Endothelial cell of umbilical vein (primary cell): Measurements from ENCODE around the gene TRIP11. TPM values are rescaled to one million over a fixed set of nuclear protein-coding genes. Genes with fewer than 3 reads are reported as not detected.

ENCODE experiments used
- BruUV-seq: library from RNA; stranded (reverse); fragments of 400-500 nt; replicated peaks from 2 replicates; lab custom pipeline; 2021; lab: Mats Ljungman, UMichigan
- CTCF ChIA-PET: fragments of 300-600, 350-600 bp; sonication (Branson Sonifier 250); formaldehyde crosslinking; loops from one replicate; lab custom pipeline; 2021; ENCODE audit warnings: antibody characterized with exemption, inconsistent platforms; lab: Charles Lee
- POLR2A ChIA-PET: fragments of 300-600, 350-600 bp; sonication (Branson Sonifier 250); formaldehyde crosslinking; loops from one replicate; lab custom pipeline; 2021; ENCODE audit warnings: antibody characterized with exemption, inconsistent platforms; lab: Charles Lee
- DNase-seq: peaks from one replicate; pipeline ENCODE4 v3.0.0-alpha.2; 2011; ENCODE audit warnings: low read depth, low spot score
- FAIRE-seq: peaks from 2 replicates; lab custom pipeline; 2011; peaks lifted over from hg19 to GRCh38; lab: Jason Lieb, UNC
- H2AFZ ChIP-seq: 2 replicates; pipeline ENCODE4 v1.6.0; 2012; ENCODE audit warnings: low read depth, low read length, control low read depth, inconsistent platforms
- H3K27ac ChIP-seq: 2 replicates; pipeline ENCODE4 v1.5.1; 2011; ENCODE audit warnings: low read depth, mild to moderate bottlenecking, control low read depth, low read length, moderate library complexity; ENCODE audit not compliant: insufficient read depth
- H3K27me3 ChIP-seq, 2 experiments: 2 replicates each; pipeline versions ENCODE4 v1.6.0 to v1.6.1; 2011; ENCODE audit warnings: low read length in 2 of 2, mixed read lengths in 1 of 2; ENCODE audit not compliant: control insufficient read depth in 2 of 2, insufficient read depth in 2 of 2
- H3K36me3 ChIP-seq, 2 experiments: 2 replicates in 1 of 2; 3 replicates in 1 of 2; pipeline ENCODE4 v1.5.1; 2011; ENCODE audit warnings: low read length in 2 of 2, mild to moderate bottlenecking in 1 of 2, moderate library complexity in 1 of 2; ENCODE audit not compliant: control insufficient read depth in 2 of 2, insufficient read depth in 2 of 2; ENCODE audit errors: extremely low read depth in 1 of 2
- H3K4me1 ChIP-seq: 3 replicates; pipeline ENCODE4 v1.5.1; 2011; ENCODE audit warnings: mild to moderate bottlenecking, low read length; ENCODE audit not compliant: control insufficient read depth, insufficient read depth; ENCODE audit errors: extremely low read depth
- H3K4me2 ChIP-seq: 2 replicates; pipeline ENCODE4 v1.6.1; 2011; ENCODE audit warnings: low read length, control low read depth, mixed read lengths; ENCODE audit not compliant: insufficient read depth
- H3K4me3 ChIP-seq, 3 experiments: fragments of 200-600 bp in 1 of 3; sonication (generic), shearing (Covaris generic) in 1 of 3; replicated peaks in 1 of 3; 2 replicates each; pipeline ENCODE4 v1.5.1; 2011 to 2016; ENCODE audit warnings: control low read depth in 3 of 3, low read length in 3 of 3, mild to moderate bottlenecking in 2 of 3, inconsistent platforms in 1 of 3, low read depth in 1 of 3, moderate library complexity in 1 of 3; ENCODE audit not compliant: insufficient read depth in 1 of 3
- H3K79me2 ChIP-seq: 2 replicates; pipeline ENCODE4 v1.6.0; 2012; ENCODE audit warnings: low read length, inconsistent platforms; ENCODE audit not compliant: control insufficient read depth, insufficient read depth
- H3K9ac ChIP-seq: replicated peaks from 2 replicates; pipeline ENCODE3; 2011; ENCODE audit warnings: low read length, control low read depth; ENCODE audit not compliant: insufficient read depth; ENCODE audit errors: extremely low read depth
- H3K9me1 ChIP-seq: replicated peaks from 3 replicates; pipeline ENCODE4 v1.6.0; 2011; ENCODE audit warnings: mild to moderate bottlenecking, low read length; ENCODE audit not compliant: control insufficient read depth, insufficient read depth; ENCODE audit errors: extremely low read depth
- H3K9me3 ChIP-seq: replicated peaks from 2 replicates; pipeline ENCODE4 v1.5.1; 2012; ENCODE audit warnings: low read length, inconsistent platforms; ENCODE audit not compliant: control insufficient read depth, insufficient read depth
- H4K20me1 ChIP-seq: replicated peaks from 2 replicates; pipeline ENCODE3; 2011; ENCODE audit warnings: mild to moderate bottlenecking, low read length; ENCODE audit not compliant: control insufficient read depth, insufficient read depth; ENCODE audit errors: extremely low read depth
- CTCF ChIP-seq, 2 donors: IDR thresholded peaks; 1 replicate in 1 of 2; 2 replicates in 1 of 2; pipeline ENCODE4 v1.5.1; 2011; ENCODE audit warnings: low read length in 2 of 2, mild to moderate bottlenecking in 2 of 2, moderate library complexity in 2 of 2, control low read depth in 1 of 2, inconsistent platforms in 1 of 2, low read depth in 1 of 2; ENCODE audit not compliant: insufficient read depth in 1 of 2; ENCODE audit errors: extremely low read depth in 1 of 2
- EZH2 ChIP-seq: IDR thresholded peaks from 2 replicates; pipeline ENCODE4 v1.6.1; 2012; ENCODE audit warnings: borderline replicate concordance, low read depth, mild to moderate bottlenecking, moderate library complexity, low read length, inconsistent platforms; ENCODE audit not compliant: severe bottlenecking
- FOS ChIP-seq: IDR thresholded peaks from 2 replicates; pipeline ENCODE4 v1.6.1; 2011; ENCODE audit warnings: mild to moderate bottlenecking, low read length, moderate library complexity, borderline replicate concordance; ENCODE audit not compliant: insufficient read depth
- GATA2 ChIP-seq: IDR thresholded peaks from 2 replicates; pipeline ENCODE4 v1.7.0; 2011; ENCODE audit warnings: low read depth, mild to moderate bottlenecking, moderate library complexity, mixed read lengths, low read length; ENCODE audit not compliant: insufficient read length, insufficient read depth
- JUN ChIP-seq: IDR thresholded peaks from 2 replicates; pipeline ENCODE4 v1.6.1; 2011; ENCODE audit warnings: borderline replicate concordance, low read depth; ENCODE audit not compliant: insufficient read length, insufficient read depth
- MAX ChIP-seq: IDR thresholded peaks from 2 replicates; pipeline ENCODE4 v1.6.1; 2011; ENCODE audit not compliant: insufficient read depth, insufficient read length
- MYC ChIP-seq: IDR thresholded peaks from one replicate; pipeline ENCODE4 v1.6.1; 2011; ENCODE audit warnings: mild to moderate bottlenecking, low read depth, low read length
- POLR2A ChIP-seq: IDR thresholded peaks from 2 replicates; pipeline ENCODE4 v1.6.1; 2012; ENCODE audit warnings: low read depth, mild to moderate bottlenecking, control low read depth, low read length
- POLR2AphosphoS5 ChIP-seq: IDR thresholded peaks from 2 replicates; pipeline ENCODE4 v1.6.1; 2012; ENCODE audit warnings: low read depth, mild to moderate bottlenecking, control low read depth, low read length, moderate library complexity; ENCODE audit not compliant: insufficient read depth
- dilution Hi-C: fragments of 300-500 bp; cut with MboI; formaldehyde crosslinking; loops from one replicate; pipeline ENCODE4 v1.15.0; 2019; ENCODE audit warnings: low sequenced_read_pairs; ENCODE audit not compliant: extremely low pct_ligation_motif_present
- intact Hi-C: fragments of 100-400 bp; cut with micrococcal nuclease; formaldehyde crosslinking; loops from one replicate; pipeline ENCODE4 v1.10.0; 2022
- polyA plus RNA-seq, 4 experiments: library from polyadenylated mRNA; depleted of rRNA in 3 of 4; stranded (reverse) in 3 of 4; unstranded in 1 of 4; fragments of >200 nt; gene quantifications; 2 replicates each; pipeline versions ENCODE4 v1.2.1 to v1.2.3, GENCODE V29; 2011 to 2012; ENCODE audit warnings: missing spikeins in 1 of 4
- total RNA-seq: library from RNA; stranded (reverse); gene quantifications from 2 replicates; pipeline ENCODE4 v1.2.3, GENCODE V29; 2021

TRIP11 gene
- total and polyA plus RNA-seq, 2 donors (not counting 3 experiments of a cell fraction or from before 2014, with no cell fraction given): 7.0 to 58.0 TPM

GRCh38 chr14:91925001-91925726 is 114.7 kb downstream of the TRIP11 start:
- FAIRE-seq: no peak
- intact Hi-C loops: no loop called here
- TF ChIP-seq JUN (no peak), FOS (no peak), MAX (no peak), EZH2 (no peak), POLR2A (no peak), MYC (no peak), POLR2AphosphoS5 (no peak), GATA2 (no peak), CTCF (IDR thresholded peaks at IDR 0.05; ENCODE audit: extremely low read depth in 1 of 2, insufficient read depth in 1 of 2, low read depth in 1 of 2, low read length in 2 of 2) (no peak)
- no peak overlapping the region for H3K27ac ChIP-seq
- ChIA-PET CTCF (interaction anchor here (1.0 to 2.8 kb wide), 4 partner anchors 13 to 90 kb away, joined by 3 to 9 read pairs (median 4); no protein-coding TSS in a partner anchor), POLR2A (no interaction called here)
- H3K4me1 ChIP-seq: no peaks in the 10 kb centered on the region
- H3K36me3 ChIP-seq: no peaks in the 10 kb centered on the region
- no peaks in the 10 kb centered on the region for H3K9me1 ChIP-seq
- H3K79me2 ChIP-seq: no peaks in the 10 kb centered on the region
- DNase-seq: no peak
- dilution Hi-C loops: no loop called here
- no peak overlapping the region for H3K4me3 ChIP-seq
- H3K4me2 ChIP-seq: no peak overlapping the region
- BruUV-seq: no TSS peak
- H3K9me3 ChIP-seq: no peaks in the 10 kb centered on the region
- no peaks in the 10 kb centered on the region for H3K27me3 ChIP-seq
- H4K20me1 ChIP-seq: no peaks in the 10 kb centered on the region
- no peak overlapping the region for H3K9ac ChIP-seq
- no peak overlapping the region for H2AFZ ChIP-seq
